ENCODE measurements around the gene PDCD11.

The PDCD11 gene

GRCh38 chr10:103451091-103451813 is 54.8 kb downstream of the PDCD11 start:
- DNase-seq (ENCODE audit: low read depth) = no peak

GRCh38 chr10:103451831-103452505 is 55.5 kb downstream of the PDCD11 start, which contains the start of gene CALHM2:
CALHM2 (minus strand) TSS chr10:103452370; CDS start chr10:103449941, 2,429 bp downstream.
- peak; percentile 26 for DNase-seq (ENCODE audit: low read depth)

- DNase-seq (ENCODE audit: low read depth) = no peak
Observed at GRCh38 chr10:103452506-103453230, 56.2 kb downstream of the PDCD11 start.

- no peak for DNase-seq (ENCODE audit: low read depth)
Observed at GRCh38 chr10:103454026-103454425, 57.6 kb downstream of the PDCD11 start.

- no peak for DNase-seq (ENCODE audit: low read depth)
Observed at GRCh38 chr10:103455235-103455634, 58.8 kb downstream of the PDCD11 start.

- no peak for DNase-seq (ENCODE audit: low read depth)
Observed at GRCh38 chr10:103456074-103456660, 59.7 kb downstream of the PDCD11 start.

- DNase-seq (ENCODE audit: low read depth) = no peak
Observed at GRCh38 chr10:103457176-103457712, 60.8 kb downstream of the PDCD11 start.

GRCh38 chr10:103457896-103458583 is 61.6 kb downstream of the PDCD11 start:
- DNase-seq (ENCODE audit: low read depth) = no peak

- DNase-seq (ENCODE audit: low read depth) = no peak
Observed at GRCh38 chr10:103458720-103459119, 62.3 kb downstream of the PDCD11 start, which contains the start of gene CALHM1. CALHM1 (minus strand) TSS chr10:103458900; CDS start chr10:103458751, 149 bp downstream.

GRCh38 chr10:103459615-103460014 is 63.2 kb downstream of the PDCD11 start:
- DNase-seq (ENCODE audit: low read depth) = no peak

GRCh38 chr10:103463499-103463898 is 67.1 kb downstream of the PDCD11 start:
- DNase-seq (ENCODE audit: low read depth) = no peak

- no peak for DNase-seq (ENCODE audit: low read depth)
Observed at GRCh38 chr10:103465411-103466179, 69.2 kb downstream of the PDCD11 start.

- DNase-seq (ENCODE audit: low read depth) = no peak
Observed at GRCh38 chr10:103466734-103467133, 70.3 kb downstream of the PDCD11 start.

- no peak for DNase-seq (ENCODE audit: low read depth)
Observed at GRCh38 chr10:103467406-103467805, 71.0 kb downstream of the PDCD11 start.

- DNase-seq (ENCODE audit: low read depth) = no peak
Observed at GRCh38 chr10:103469201-103469600, 72.8 kb downstream of the PDCD11 start.

- DNase-seq (ENCODE audit: low read depth) = peak; percentile 38
Observed at GRCh38 chr10:103470761-103471653, 74.6 kb downstream of the PDCD11 start.

GRCh38 chr10:103472005-103472404 is 75.6 kb downstream of the PDCD11 start:
- no peak for DNase-seq (ENCODE audit: low read depth)

GRCh38 chr10:103473261-103473671 is 76.8 kb downstream of the PDCD11 start:
- DNase-seq (ENCODE audit: low read depth) = no peak

- no peak for DNase-seq (ENCODE audit: low read depth)
Observed at GRCh38 chr10:103474077-103474476, 77.7 kb downstream of the PDCD11 start.

GRCh38 chr10:103475437-103475836 is 79.0 kb downstream of the PDCD11 start:
- DNase-seq (ENCODE audit: low read depth) = no peak
